IMR-90 (cell line): ENCODE measurements around the gene ENO2. TPM values are rescaled to one million over a fixed set of nuclear protein-coding genes. Genes with fewer than 3 reads are reported as not detected.
A peak's percentile ranks its signal among the peaks of the same experiment; 100 is the strongest.
"Not testable (repeated sequence)": the region's sequence is repeated elsewhere in the genome, so short reads cannot be mapped to it uniquely, and the experiment has no call there.

Experiments used
- ATAC-seq: fragments of 200-7000 bp; cut with Tn5 transposase; 2 replicates; pipeline ENCODE4 v1.9.1; 2020; ENCODE audit warnings: low read depth, mild to moderate bottlenecking, moderate library complexity
- BruUV-seq: library from RNA; stranded (reverse); fragments of 400-500 nt; replicated peaks from 2 replicates; lab custom pipeline; 2021; lab: Mats Ljungman, UMichigan
- CTCF ChIA-PET: fragments of 300-600 bp; formaldehyde crosslinking; extraction: SDS; loops from one replicate; lab custom pipeline; 2021; ENCODE audit warnings: antibody characterized with exemption; lab: Yijun Ruan, JAX
- POLR2A ChIA-PET: fragments of 300-600 bp; sonication (Branson Sonifier 250); formaldehyde crosslinking; loops from one replicate; lab custom pipeline; 2022; ENCODE audit warnings: antibody characterized with exemption; ENCODE audit not compliant: unreplicated experiment; lab: Charles Lee
- DNase-seq: peaks from one replicate; pipeline ENCODE4 v3.0.0; 2013
- H2AFZ ChIP-seq: replicated peaks from 2 replicates; pipeline ENCODE3; 2013; ENCODE audit warnings: low read length, mild to moderate bottlenecking; ENCODE audit not compliant: poor library complexity
- H2AK5ac ChIP-seq: 2 replicates; pipeline ENCODE4 v1.6.1; 2013; ENCODE audit warnings: low read depth, low read length, inconsistent platforms
- H2AK9ac ChIP-seq: replicated peaks from 2 replicates; pipeline ENCODE3; 2013; ENCODE audit warnings: mild to moderate bottlenecking, low read depth, low read length, moderate library complexity; ENCODE audit not compliant: poor library complexity
- H2BK120ac ChIP-seq: 2 replicates; pipeline ENCODE4 v1.6.1; 2013; ENCODE audit warnings: low read depth, low read length, inconsistent platforms
- H2BK15ac ChIP-seq: 3 replicates; pipeline ENCODE4 v1.6.1; 2013; ENCODE audit warnings: low read depth, low read length, inconsistent platforms
- H2BK20ac ChIP-seq: 2 replicates; pipeline ENCODE4 v1.6.1; 2013; ENCODE audit warnings: low read depth, mild to moderate bottlenecking, inconsistent platforms, low read length, moderate library complexity
- H2BK5ac ChIP-seq: 2 replicates; pipeline ENCODE4 v1.6.1; 2013; ENCODE audit warnings: mild to moderate bottlenecking, low read depth, low read length, inconsistent platforms; ENCODE audit not compliant: poor library complexity, severe bottlenecking
- H3K14ac ChIP-seq: replicated peaks from 2 replicates; pipeline ENCODE4 v1.6.1; 2013; ENCODE audit warnings: low read depth, low read length, inconsistent platforms
- H3K18ac ChIP-seq: 2 replicates; pipeline ENCODE4 v1.6.1; 2013; ENCODE audit warnings: low read depth, low read length, control low read depth
- H3K23ac ChIP-seq: 2 replicates; pipeline ENCODE4 v1.6.1; 2013; ENCODE audit warnings: low read depth, low read length, inconsistent platforms
- H3K27ac ChIP-seq: 2 replicates; pipeline ENCODE4 v1.5.1; 2013; ENCODE audit warnings: mild to moderate bottlenecking, control low read depth, low read length; ENCODE audit not compliant: insufficient read depth
- H3K27me3 ChIP-seq: 2 replicates; pipeline ENCODE4 v1.6.1; 2013; ENCODE audit warnings: low read length; ENCODE audit not compliant: control insufficient read depth, insufficient read depth
- H3K36me3 ChIP-seq: 2 replicates; pipeline ENCODE4 v1.6.1; 2013; ENCODE audit warnings: low read length, mixed read lengths; ENCODE audit not compliant: control insufficient read depth, insufficient read depth
- H3K4ac ChIP-seq: 2 replicates; pipeline ENCODE4 v1.6.1; 2013; ENCODE audit warnings: low read depth, low read length, inconsistent platforms
- H3K4me1 ChIP-seq: 2 replicates; pipeline ENCODE4 v1.6.1; 2013; ENCODE audit warnings: low read length, mixed read lengths; ENCODE audit not compliant: control insufficient read depth, insufficient read depth
- H3K4me2 ChIP-seq: 2 replicates; pipeline ENCODE4 v1.6.1; 2013; ENCODE audit warnings: low read depth, mild to moderate bottlenecking, control low read depth, low read length, moderate library complexity
- H3K4me3 ChIP-seq: 2 replicates; pipeline ENCODE4 v1.5.1; 2013; ENCODE audit warnings: low read depth, mild to moderate bottlenecking, control low read depth, low read length, moderate library complexity; ENCODE audit not compliant: insufficient read depth
- H3K56ac ChIP-seq: 2 replicates; pipeline ENCODE4 v1.6.1; 2013; ENCODE audit warnings: low read length, inconsistent platforms; ENCODE audit not compliant: insufficient read depth; ENCODE audit errors: extremely low read depth
- H3K79me1 ChIP-seq, 2 experiments: 2 replicates each; pipeline ENCODE4 v1.6.1; 2013; ENCODE audit warnings: low read length in 2 of 2, inconsistent platforms in 1 of 2, low read depth in 1 of 2
- H3K9ac ChIP-seq: 2 replicates; pipeline ENCODE4 v1.6.1; 2013; ENCODE audit warnings: low read depth, low read length, control low read depth
- H3K9me1 ChIP-seq: 2 replicates; pipeline ENCODE4 v1.6.1; 2013; ENCODE audit warnings: low read length, inconsistent platforms; ENCODE audit not compliant: insufficient read depth
- H3K9me3 ChIP-seq: 2 replicates; pipeline ENCODE4 v1.6.1; 2013; ENCODE audit warnings: low read length; ENCODE audit not compliant: control insufficient read depth, insufficient read depth
- H4K20me1 ChIP-seq: 2 replicates; pipeline ENCODE4 v1.6.1; 2013; ENCODE audit warnings: low read length, inconsistent platforms; ENCODE audit not compliant: insufficient read depth
- H4K5ac ChIP-seq: 2 replicates; pipeline ENCODE4 v1.6.1; 2013; ENCODE audit warnings: mild to moderate bottlenecking, low read depth, low read length, control low read depth
- H4K8ac ChIP-seq, 2 experiments: 2 replicates each; pipeline ENCODE4 v1.6.1; 2013; ENCODE audit warnings: low read depth in 2 of 2, low read length in 2 of 2, control low read depth in 1 of 2, inconsistent platforms in 1 of 2
- H4K91ac ChIP-seq: 2 replicates; pipeline ENCODE4 v1.6.1; 2013; ENCODE audit warnings: low read depth, low read length, inconsistent platforms; ENCODE audit not compliant: insufficient read depth
- CHD1 ChIP-seq: IDR thresholded peaks from 2 replicates; pipeline ENCODE4 v1.6.1; 2012; ENCODE audit warnings: low read depth, low read length, improper control_type of control experiment
- WGBS, 2 experiments: methylation state at CpG; one replicate each; pipeline versions ENCODE4 v1.1.5 to v1.1.7; 2013; ENCODE audit warnings: missing lambda C conversion rate in 2 of 2; ENCODE audit not compliant: insufficient read length in 1 of 2; ENCODE audit errors: extremely low coverage in 2 of 2; 5-methylcytosine and 5-hydroxymethylcytosine counted together
- dilution Hi-C: fragments of 300-500 bp; cut with HindIII; formaldehyde crosslinking; loops from one replicate; pipeline ENCODE4 v1.14.3; 2018; ENCODE audit warnings: low sequenced_read_pairs; ENCODE audit not compliant: unreplicated experiment
- in situ Hi-C: fragments of 300-500 bp; cut with MboI; formaldehyde crosslinking; loops from 3 replicates; pipeline ENCODE4 v1.14.3; 2019; ENCODE audit warnings: low sequenced_read_pairs, inconsistent platforms, mixed read lengths
- intact Hi-C: fragments of 100-400 bp; cut with micrococcal nuclease; formaldehyde crosslinking; loops from 2 replicates; pipeline ENCODE4 v1.10.0; 2022
- polyA plus RNA-seq, 3 experiments: library from polyadenylated mRNA; depleted of rRNA; stranded (reverse); fragments of >200 nt; gene quantifications; 2 replicates each; pipeline ENCODE4 v1.2.3, GENCODE V29; 2012; ENCODE audit warnings: low replicate concordance in 1 of 3
- total RNA-seq: library from RNA; depleted of rRNA; stranded (reverse); fragments of >200 nt; gene quantifications from 2 replicates; pipeline ENCODE4 v1.2.3, GENCODE V29; 2012

Gene ENO2
- total and polyA plus RNA-seq, 2 of the 4 experiments (the other 2 are of a cell fraction): 28.3 to 92.8 TPM

GRCh38 chr12:6869049-6870021 lies 45.0 kb upstream of the ENO2 start (continued):
- TF ChIP-seq CHD1: no peak

- H4K5ac ChIP-seq: not testable (repeated sequence)
These were observed 44.1 kb upstream of the ENO2 start for GRCh38 chr12:6870304-6870703.

More at GRCh38 chr12:6870304-6870703, 44.1 kb upstream of the ENO2 start:
- peaks cover 33% of the 10 kb centered on the region for H3K36me3 ChIP-seq
- H3K4me2 ChIP-seq, H2AFZ ChIP-seq, H3K9me3 ChIP-seq, H2BK20ac ChIP-seq, H3K4me3 ChIP-seq, H3K9ac ChIP-seq, H2BK120ac ChIP-seq, H2AK9ac ChIP-seq, in situ Hi-C loops, H4K91ac ChIP-seq, H3K27me3 ChIP-seq, H4K8ac ChIP-seq, H3K9me1 ChIP-seq, H2BK15ac ChIP-seq, POLR2A ChIA-PET, H3K18ac ChIP-seq, H3K56ac ChIP-seq, ATAC-seq, dilution Hi-C loops: not testable (repeated sequence)
- peaks cover 19% of the 10 kb centered on the region for H3K4me1 ChIP-seq
- CTCF ChIA-PET: interaction anchor here (0.6 to 2.0 kb wide), 2 partner anchors 21 to 79 kb away, joined by 4 to 8 read pairs; no protein-coding TSS in a partner anchor
- peaks cover 51% of the 10 kb centered on the region for H4K20me1 ChIP-seq
- H3K23ac ChIP-seq: peak overlapping the region; percentile 28; the same call in 1 of the 2 replicates
- H3K27ac ChIP-seq: peak overlapping the region; percentile 44
- H2BK5ac ChIP-seq: peak overlapping the region; percentile 23
- peaks cover 32 to 69% of the 10 kb centered on the region in 2 experiments for H3K79me1 ChIP-seq
- 0 out of 2 replicates have a peak overlapping the region, but pooled peaks have one; percentile 8 for H2AK5ac ChIP-seq
- TSS peak; percentile 92 for BruUV-seq
- peak; percentile 71 for DNase-seq
- H3K4ac ChIP-seq: peak overlapping the region; percentile 41
- H3K14ac ChIP-seq: 0 out of 2 replicates have a peak overlapping the region, but pooled peaks have one; percentile 11
- intact Hi-C loops: loop anchor here (1.0 to 5.0 kb wide), 2 partner anchors 95 to 242 kb away; no protein-coding TSS in a partner anchor
- no CpG with 5 or more reads among the region's 4 CpGs for WGBS, 2 experiments
